HEK293T (cell line): Measurements from ENCODE around the gene USP15.

Source experiments
- FOXM1 ChIP-seq: fragments of 450-650 bp; IDR thresholded peaks from 2 replicates; pipeline ENCODE4 v1.6.1; 2017; ENCODE audit warnings: mild to moderate bottlenecking, borderline replicate concordance
- TARDBP ChIP-seq: fragments of 450-650 bp; IDR thresholded peaks from 2 replicates; pipeline ENCODE4 v1.6.1; 2016

GRCh38 chr12:62258941-62259630, 1.1 kb upstream of the USP15 start:
- TF ChIP-seq FOXM1 (no peak), TARDBP (no peak)
